GM12874 (cell line): Measurements from ENCODE around the gene CACNA1E.

Source experiments
- TF ChIP-seq, protein P1 (sequence below): IDR thresholded peaks from 2 replicates; pipeline ENCODE4 v1.5.1; 2011; ENCODE audit warnings: low read depth, mild to moderate bottlenecking, control low read depth, low read length, moderate library complexity; ENCODE audit not compliant: insufficient read depth

The CACNA1E gene

DNA sequence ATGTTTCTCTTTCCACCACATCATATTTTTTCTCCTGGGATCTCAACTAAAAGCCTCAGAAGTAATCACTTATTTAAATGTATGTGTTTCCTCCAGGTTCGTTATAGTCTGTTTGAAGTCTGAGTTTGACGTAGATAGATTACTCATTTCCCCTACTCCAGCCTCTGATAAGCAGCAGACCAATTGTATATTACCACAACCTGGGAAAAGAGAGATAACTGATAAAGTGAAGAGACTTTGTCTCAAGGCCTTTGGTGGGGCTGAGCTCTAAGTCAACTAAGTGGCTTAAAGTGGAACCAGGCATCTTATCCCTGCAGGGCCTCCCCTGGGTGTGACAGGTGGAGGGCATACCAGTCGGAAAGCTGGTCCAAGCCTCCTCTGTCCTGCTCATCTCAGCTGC is 34.9 kb upstream of the CACNA1E start:
- TF ChIP-seq, protein P1, sequence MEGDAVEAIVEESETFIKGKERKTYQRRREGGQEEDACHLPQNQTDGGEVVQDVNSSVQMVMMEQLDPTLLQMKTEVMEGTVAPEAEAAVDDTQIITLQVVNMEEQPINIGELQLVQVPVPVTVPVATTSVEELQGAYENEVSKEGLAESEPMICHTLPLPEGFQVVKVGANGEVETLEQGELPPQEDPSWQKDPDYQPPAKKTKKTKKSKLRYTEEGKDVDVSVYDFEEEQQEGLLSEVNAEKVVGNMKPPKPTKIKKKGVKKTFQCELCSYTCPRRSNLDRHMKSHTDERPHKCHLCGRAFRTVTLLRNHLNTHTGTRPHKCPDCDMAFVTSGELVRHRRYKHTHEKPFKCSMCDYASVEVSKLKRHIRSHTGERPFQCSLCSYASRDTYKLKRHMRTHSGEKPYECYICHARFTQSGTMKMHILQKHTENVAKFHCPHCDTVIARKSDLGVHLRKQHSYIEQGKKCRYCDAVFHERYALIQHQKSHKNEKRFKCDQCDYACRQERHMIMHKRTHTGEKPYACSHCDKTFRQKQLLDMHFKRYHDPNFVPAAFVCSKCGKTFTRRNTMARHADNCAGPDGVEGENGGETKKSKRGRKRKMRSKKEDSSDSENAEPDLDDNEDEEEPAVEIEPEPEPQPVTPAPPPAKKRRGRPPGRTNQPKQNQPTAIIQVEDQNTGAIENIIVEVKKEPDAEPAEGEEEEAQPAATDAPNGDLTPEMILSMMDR: no peak

DNA sequence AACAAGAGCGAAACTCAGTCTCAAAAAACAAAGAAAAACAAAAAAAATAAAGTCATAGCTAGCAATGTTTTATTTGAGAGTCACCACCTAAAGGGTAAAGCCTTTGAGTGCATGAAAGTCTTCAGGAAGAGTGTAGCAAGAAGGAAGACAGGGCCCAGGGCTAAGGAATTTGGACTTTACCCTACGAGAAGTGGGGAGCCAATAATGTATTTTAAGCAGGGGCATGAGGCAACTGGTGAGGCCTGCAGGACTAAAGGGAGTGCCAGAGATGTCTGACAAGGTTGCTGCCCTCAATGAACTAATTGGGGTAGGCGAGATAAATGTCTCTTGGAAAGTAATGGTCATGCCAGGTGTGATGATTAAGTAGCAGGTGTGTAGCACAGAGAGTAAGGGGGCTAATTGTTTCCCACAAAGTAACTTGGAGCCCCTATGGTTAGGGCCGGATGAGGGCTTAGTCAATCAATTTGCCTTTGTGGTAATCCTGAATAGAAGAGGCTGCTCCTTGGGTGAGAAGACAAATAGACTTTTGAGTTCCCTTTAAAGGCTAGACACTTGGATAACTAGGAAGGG is 31.6 kb upstream of the CACNA1E start:
- TF ChIP-seq, protein P1: no peak

DNA sequence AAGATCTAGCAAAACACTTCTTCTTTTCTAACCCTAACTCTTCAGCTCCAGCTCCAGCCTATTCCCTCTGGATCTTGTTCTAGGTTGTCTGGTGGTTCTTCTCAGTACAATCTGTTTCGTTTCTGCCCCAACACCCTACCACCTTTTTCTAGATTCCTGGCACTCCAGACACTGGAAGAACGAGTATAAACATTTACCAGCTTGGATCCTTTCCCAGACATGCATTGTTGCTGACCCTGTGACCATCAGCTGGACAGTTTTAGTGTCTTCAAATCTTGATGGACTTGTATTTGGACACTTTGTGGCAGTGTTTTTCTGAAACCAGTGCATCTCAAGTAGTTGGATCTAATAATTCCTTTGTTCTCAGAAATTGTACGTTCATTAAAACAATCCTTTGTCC is 30.6 kb upstream of the CACNA1E start:
- TF ChIP-seq, protein P1: no peak

DNA sequence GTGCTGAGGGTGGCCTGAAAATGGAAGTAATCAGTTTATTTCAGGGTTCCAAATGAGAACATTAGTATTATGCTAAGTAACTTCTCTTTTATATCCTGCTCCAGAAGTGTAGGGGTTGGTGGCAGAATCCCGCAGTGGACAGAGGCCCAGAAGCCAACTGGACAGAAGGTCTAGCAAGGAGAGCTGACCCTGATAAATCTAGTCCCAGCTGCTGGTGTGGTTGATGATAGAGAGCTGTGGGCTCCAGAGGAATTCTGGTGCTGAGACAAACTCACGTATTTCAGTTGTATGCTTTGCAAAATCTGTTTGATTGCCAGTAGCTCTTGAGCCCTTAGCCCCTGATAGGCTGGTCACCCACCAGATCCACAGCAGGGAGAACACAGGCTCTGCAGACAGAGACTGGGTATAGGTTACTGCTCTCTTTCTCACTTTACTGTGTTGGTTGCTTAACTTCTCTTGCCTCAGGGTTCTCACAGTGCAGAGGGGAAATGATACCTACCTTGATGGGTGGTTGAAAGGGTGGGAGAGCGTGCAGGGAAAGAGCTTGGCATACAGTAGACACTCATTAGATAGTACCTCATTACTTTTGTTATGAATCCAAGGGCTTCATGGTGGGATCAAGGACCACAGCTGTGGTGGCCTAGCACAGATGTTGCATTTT is 29.6 kb upstream of the CACNA1E start:
- TF ChIP-seq, protein P1: no peak

DNA sequence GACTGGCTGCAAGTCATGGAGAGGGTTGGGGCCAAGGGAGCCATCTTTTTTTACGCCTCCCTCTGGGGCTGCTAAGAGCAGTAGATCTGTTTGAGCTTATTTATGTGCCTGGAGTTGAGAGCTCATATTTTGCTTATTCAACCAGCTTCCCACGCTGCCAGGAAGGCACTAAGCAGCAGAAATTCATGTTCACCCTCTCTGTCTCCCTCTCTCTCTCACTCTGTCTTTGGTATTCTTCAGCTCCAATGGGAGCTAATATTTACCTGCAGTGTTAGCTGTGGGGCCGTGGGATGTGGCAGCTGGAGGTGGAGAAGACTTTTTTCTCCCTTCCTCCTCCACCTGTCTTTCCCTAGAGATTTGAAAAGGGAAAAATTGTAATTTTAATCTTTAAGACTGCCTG is 26.8 kb upstream of the CACNA1E start:
- TF ChIP-seq, protein P1: no peak

DNA sequence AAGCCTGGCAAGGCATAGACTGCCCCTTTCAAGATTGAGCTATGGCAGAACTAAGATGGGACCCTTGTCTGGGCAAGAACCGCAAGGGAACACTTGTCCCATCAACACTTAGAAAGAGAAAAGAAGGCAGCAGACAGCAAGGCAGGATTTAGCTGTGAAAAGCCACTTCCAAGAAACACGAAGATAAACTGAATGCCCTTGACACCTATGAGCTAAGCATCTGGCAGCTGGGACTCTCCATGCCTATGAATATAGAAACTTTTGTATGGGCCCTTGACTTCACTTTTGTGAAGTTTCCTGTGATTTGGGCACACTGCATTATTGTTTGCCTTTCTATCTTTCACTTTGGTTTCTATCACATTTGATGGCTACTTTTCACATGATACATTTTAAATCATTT is 24.9 kb upstream of the CACNA1E start:
- TF ChIP-seq, protein P1: no peak

DNA sequence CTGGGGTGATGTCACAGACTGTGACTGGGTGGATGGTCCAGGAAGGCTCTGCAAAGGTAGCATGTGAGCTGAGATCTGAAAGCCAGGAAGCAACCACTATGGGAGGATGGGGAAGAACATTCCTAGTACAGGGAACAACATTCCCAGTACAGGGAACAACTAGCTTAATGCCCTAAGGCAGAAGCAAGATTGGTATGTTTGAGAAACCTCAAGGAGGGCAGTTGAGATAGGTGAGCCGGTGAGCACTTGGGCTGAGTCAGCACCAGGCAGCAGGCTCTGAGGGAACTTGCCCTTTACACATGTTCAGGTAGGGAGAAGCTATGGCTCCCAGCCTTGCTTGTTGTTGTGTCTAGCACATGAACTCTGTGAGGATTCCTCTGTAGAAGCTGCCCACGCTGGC is 24.2 kb upstream of the CACNA1E start:
- TF ChIP-seq, protein P1: no peak
